HepG2 (cell line): ENCODE measurements around the gene LONP1. TPM values are rescaled to one million over a fixed set of nuclear protein-coding genes. Genes with fewer than 3 reads are reported as not detected.
A peak's percentile ranks its signal among the peaks of the same experiment; 100 is the strongest.

ENCODE experiments used
- ATAC-seq: fragments of 200-7000 bp; cut with Tn5 transposase; 3 replicates; pipeline ENCODE4 v1.9.1; 2020; ENCODE audit warnings: mild to moderate bottlenecking, moderate library complexity
- BruUV-seq: library from RNA; stranded (reverse); fragments of 400-500 nt; replicated peaks from 2 replicates; lab custom pipeline; 2021; lab: Mats Ljungman, UMichigan
- CTCF ChIA-PET: fragments of 300-600 bp; formaldehyde crosslinking; extraction: SDS; loops from one replicate; lab custom pipeline; 2021; ENCODE audit warnings: low total read pairs, inconsistent platforms, low intra/inter-chr PET ratio; lab: Yijun Ruan, JAX
- POLR2A ChIA-PET: fragments of 350-600 bp; sonication (Branson Sonifier 250); formaldehyde crosslinking; loops from one replicate; lab custom pipeline; 2020; ENCODE audit warnings: antibody characterized with exemption, inconsistent platforms; lab: Yijun Ruan, JAX
- DNase-seq: peaks from one replicate; pipeline ENCODE4 v3.0.0-alpha.2; 2015; ENCODE audit warnings: low spot score
- FAIRE-seq: peaks from 3 replicates; lab custom pipeline; 2011; peaks lifted over from hg19 to GRCh38; lab: Jason Lieb, UNC
- H2AFZ ChIP-seq: one replicate; pipeline ENCODE4 v1.6.1; 2011; ENCODE audit warnings: low read length, inconsistent platforms
- H3K27ac ChIP-seq: fragments of 300-600 bp; 3 replicates; pipeline ENCODE4 v1.8.0; 2011; ENCODE audit warnings: mixed run types, mild to moderate bottlenecking, mixed read lengths, low read length, inconsistent platforms; ENCODE audit not compliant: insufficient read depth; ENCODE audit errors: extremely low read length
- H3K27me3 ChIP-seq, 2 experiments: fragments of 200-600 bp in 1 of 2; 2 replicates in 1 of 2; 3 replicates in 1 of 2; pipeline versions ENCODE4 v1.6.0 to v1.8.0; 2011; ENCODE audit warnings: low read length in 2 of 2, mild to moderate bottlenecking in 2 of 2, moderate library complexity in 2 of 2, inconsistent platforms in 1 of 2; ENCODE audit not compliant: insufficient read depth in 2 of 2, control insufficient read depth in 1 of 2
- H3K36me3 ChIP-seq, 2 experiments: fragments of 200-600 bp in 1 of 2; replicated peaks in 1 of 2; 2 replicates in 1 of 2; 3 replicates in 1 of 2; pipeline versions ENCODE4 v1.5.1 to v1.8.0; 2011; ENCODE audit warnings: low read length in 2 of 2, inconsistent platforms in 1 of 2; ENCODE audit not compliant: insufficient read depth in 2 of 2, control insufficient read depth in 1 of 2
- H3K4me1 ChIP-seq: 2 replicates; pipeline ENCODE4 v1.5.1; 2012; ENCODE audit warnings: low read length, inconsistent platforms; ENCODE audit not compliant: insufficient read depth
- H3K4me2 ChIP-seq: 2 replicates; pipeline ENCODE4 v1.6.0; 2011; ENCODE audit warnings: low read depth, low read length, inconsistent platforms
- H3K4me3 ChIP-seq, 3 experiments: fragments of 200-600 bp in 1 of 3; sonication (generic), shearing (Covaris generic) in 1 of 3; replicated peaks in 1 of 3; 2 replicates each; pipeline ENCODE4 v1.5.1; 2011 to 2016; ENCODE audit warnings: low read length in 3 of 3, inconsistent platforms in 2 of 3, low read depth in 2 of 3, mild to moderate bottlenecking in 2 of 3, control low read depth in 1 of 3, mixed read lengths in 1 of 3; ENCODE audit not compliant: insufficient read depth in 1 of 3
- H3K79me2 ChIP-seq: one replicate; pipeline ENCODE4 v1.6.1; 2011; ENCODE audit warnings: low read length, inconsistent platforms; ENCODE audit not compliant: insufficient read depth
- H3K9ac ChIP-seq: 2 replicates; pipeline ENCODE4 v1.6.0; 2011; ENCODE audit warnings: mild to moderate bottlenecking, low read depth, low read length, inconsistent platforms; ENCODE audit not compliant: insufficient read depth
- H3K9me3 ChIP-seq: 2 replicates; pipeline ENCODE4 v1.5.1; 2012; ENCODE audit warnings: mild to moderate bottlenecking, low read length
- H4K20me1 ChIP-seq: 2 replicates; pipeline ENCODE4 v1.6.0; 2011; ENCODE audit warnings: inconsistent platforms, mild to moderate bottlenecking, low read length, moderate library complexity; ENCODE audit not compliant: insufficient read depth
- ATF4 ChIP-seq, 2 experiments: fragments of 450-650 bp in 1 of 2; sonication (generic) in 1 of 2; formaldehyde crosslinking; IDR thresholded peaks; 2 replicates each; pipeline versions ENCODE4 v1.5.0 to v1.8.0; 2020 to 2022; ENCODE audit warnings: mild to moderate bottlenecking in 1 of 2, missing genetic modification reagents in 1 of 2
- CEBPB ChIP-seq: IDR thresholded peaks from 2 replicates; pipeline ENCODE4 v1.6.1; 2011; ENCODE audit warnings: low read depth, low read length, improper control_type of control experiment, borderline replicate concordance
- CEBPG ChIP-seq: IDR thresholded peaks from 2 replicates; pipeline ENCODE4 v1.6.1; 2016
- DDIT3 ChIP-seq: sonication (generic); formaldehyde crosslinking; IDR thresholded peaks from 2 replicates; pipeline ENCODE4 v1.4.0; 2020; ENCODE audit warnings: mild to moderate bottlenecking, missing genetic modification reagents
- FOSL2 ChIP-seq: sonication (generic); formaldehyde crosslinking; IDR thresholded peaks from 2 replicates; pipeline ENCODE4 v1.4.0; 2020; ENCODE audit warnings: missing genetic modification reagents
- GABPA ChIP-seq, 2 experiments: IDR thresholded peaks; 2 replicates each; pipeline ENCODE4 v1.6.1; 2011 to 2016; ENCODE audit warnings: low read depth in 2 of 2, low read length in 1 of 2, missing biosample characterization in 1 of 2, missing genetic modification characterization in 1 of 2
- MAZ ChIP-seq, 2 experiments: sonication (generic) in 1 of 2; formaldehyde crosslinking in 1 of 2; IDR thresholded peaks; 2 replicates each; pipeline versions ENCODE4 v1.5.0 to v1.6.1; 2012 to 2020; ENCODE audit warnings: low read depth in 2 of 2, mild to moderate bottlenecking in 2 of 2, borderline replicate concordance in 1 of 2, improper control_type of control experiment in 1 of 2, low read length in 1 of 2, missing genetic modification reagents in 1 of 2, moderate library complexity in 1 of 2
- NR2F6 ChIP-seq, 2 experiments: IDR thresholded peaks; 2 replicates each; pipeline ENCODE4 v1.6.1; 2016; ENCODE audit warnings: antibody characterized with exemption in 1 of 2, mild to moderate bottlenecking in 1 of 2
- PATZ1 ChIP-seq: sonication (generic); formaldehyde crosslinking; IDR thresholded peaks from 2 replicates; pipeline ENCODE4 v1.4.0; 2020; ENCODE audit warnings: missing genetic modification reagents
- POLR2A ChIP-seq, 2 experiments: IDR thresholded peaks; 2 replicates each; pipeline ENCODE4 v1.6.1; 2011; ENCODE audit warnings: low read depth in 2 of 2, low read length in 2 of 2, mild to moderate bottlenecking in 1 of 2, moderate library complexity in 1 of 2; ENCODE audit not compliant: insufficient read depth in 1 of 2
- THAP9 ChIP-seq: sonication (generic); formaldehyde crosslinking; IDR thresholded peaks from 2 replicates; pipeline ENCODE4; 2020; ENCODE audit warnings: missing genetic modification reagents, mild to moderate bottlenecking, borderline replicate concordance
- ZC3H4 ChIP-seq: sonication (generic); formaldehyde crosslinking; IDR thresholded peaks from 2 replicates; pipeline ENCODE4 v1.4.0; 2020; ENCODE audit warnings: missing genetic modification reagents, borderline replicate concordance
- ZNF33B ChIP-seq: sonication (generic); formaldehyde crosslinking; IDR thresholded peaks from 2 replicates; pipeline ENCODE4 v1.5.1; 2020; ENCODE audit warnings: mild to moderate bottlenecking, missing genetic modification reagents
- ZNF350 ChIP-seq: sonication (generic); formaldehyde crosslinking; IDR thresholded peaks from 2 replicates; pipeline ENCODE4 v1.4.0; 2020; ENCODE audit warnings: mild to moderate bottlenecking, low read depth, missing genetic modification reagents, borderline replicate concordance
- ZNF7 ChIP-seq: IDR thresholded peaks from 2 replicates; pipeline ENCODE4 v1.6.1; 2016; ENCODE audit warnings: missing biosample characterization, missing genetic modification reagents
- ZNF709 ChIP-seq: sonication (generic); formaldehyde crosslinking; IDR thresholded peaks from 2 replicates; pipeline ENCODE4 v1.5.0; 2020; ENCODE audit warnings: mild to moderate bottlenecking, missing genetic modification reagents
- WGBS: methylation state at CpG from one replicate; pipeline ENCODE4 v1.1.6; 2017; ENCODE audit warnings: low lambda C conversion rate; 5-methylcytosine and 5-hydroxymethylcytosine counted together
- in situ Hi-C: cut with HindIII; loops from 2 replicates; pipeline ENCODE4 v1.10.0; 2017; ENCODE audit warnings: low pct_unique_long_range_greater_than_20kb; ENCODE audit not compliant: extremely low pct_ligation_motif_present
- intact Hi-C: fragments of 100-400 bp; cut with micrococcal nuclease; formaldehyde crosslinking; loops from one replicate; pipeline ENCODE4 v1.10.0; 2022; ENCODE audit not compliant: unreplicated experiment
- polyA plus RNA-seq, 8 experiments: library from polyadenylated mRNA; depleted of rRNA in 3 of 8; stranded (reverse) in 7 of 8; unstranded in 1 of 8; fragments of >200 nt; fragmentation: Illumina TruSeq in 4 of 8; extraction: Trizol in 4 of 8; gene quantifications; 2 replicates each; pipeline versions ENCODE4 v1.2.1 to v1.2.3, GENCODE V29; 2011 to 2016; ENCODE audit warnings: low read depth in 4 of 8, missing spikeins in 1 of 8, mixed read lengths in 1 of 8; ENCODE audit not compliant: insufficient read depth in 1 of 8
- total RNA-seq, 5 experiments: library from RNA; depleted of rRNA; stranded (reverse); fragments of >200 nt; fragmentation: Illumina TruSeq; extraction: Trizol; gene quantifications; 2 replicates each; pipeline ENCODE4 v1.2.3, GENCODE V29; 2016; ENCODE audit warnings: low read depth in 1 of 5

Gene LONP1
- total and polyA plus RNA-seq, 2 of the 13 experiments (the other 11 are each of a cell fraction or from before 2014, with no cell fraction given), result 59.5 to 76.8 TPM

- peak overlapping the region; percentile 95 for H3K27ac ChIP-seq
- peak overlapping the region; percentile 93 for H3K9ac ChIP-seq
- ChIA-PET CTCF (no interaction called here), POLR2A (interaction anchor here (0.7 to 4.7 kb wide), 14 partner anchors 9 to 185 kb away, joined by 3 to 95 read pairs (median 5); partner anchors contain the start of genes RPL36, SAFB and SAFB2)
- H3K27me3 ChIP-seq, result no peaks in the 10 kb centered on the region; a peak in 1 of 5 replicates
- ATAC-seq, result no peak
- intact Hi-C loops (loop anchor here (2.0 kb wide), 1 partner anchor 72 kb away; the partner anchor contains the start of gene DUS3L), in situ Hi-C loops (no loop called here)
- H3K36me3 ChIP-seq, result peaks cover 6 to 27% of the 10 kb centered on the region in 2 experiments; a peak in 4 of 5 replicates
- 6% methylated on average over 11 of the region's 11 CpGs for WGBS
- H3K9me3 ChIP-seq, result no peaks in the 10 kb centered on the region
- FAIRE-seq, result no peak
- H3K4me1 ChIP-seq, result peaks cover 37% of the 10 kb centered on the region
- DNase-seq, result peak; percentile 27
- H4K20me1 ChIP-seq, result peaks cover 24% of the 10 kb centered on the region
- peak overlapping the region; percentile 78 to 99 (median 98) for H3K4me3 ChIP-seq
- H3K4me2 ChIP-seq, result peak overlapping the region; percentile 92
- H2AFZ ChIP-seq, result no peak overlapping the region
- peaks cover 47% of the 10 kb centered on the region for H3K79me2 ChIP-seq
- no TSS peak for BruUV-seq
- TF ChIP-seq ZNF350 (CRISPR knock-in tag), result no peak
- TF ChIP-seq ZNF7, result no peak
- TF ChIP-seq DDIT3 (CRISPR knock-in tag), result 0 out of 2 replicates have a peak, but pooled peaks have one; percentile 71
- no peak for TF ChIP-seq THAP9 (CRISPR knock-in tag)
- peak; percentile 10 to 51; a peak in 1 of 4 replicates for TF ChIP-seq POLR2A (IDR thresholded peaks at IDR 0.05; ENCODE audit: insufficient read depth in 1 of 2, low read depth in 2 of 2, low read length in 2 of 2)
- TF ChIP-seq ZC3H4 (CRISPR knock-in tag), result 0 out of 2 replicates have a peak, but pooled peaks have one; percentile 31
- no peak for TF ChIP-seq GABPA (IDR thresholded peaks at IDR 0.05; ENCODE audit: low read depth, low read length)
- peak; percentile 21; the same call in 1 of the 2 replicates for TF ChIP-seq GABPA (CRISPR knock-in tag; IDR thresholded peaks at IDR 0.05; ENCODE audit: low read depth)
- TF ChIP-seq PATZ1 (CRISPR knock-in tag), result peak; percentile 16; the same call in 1 of the 2 replicates
- peak; percentile 33; the same call in 1 of the 2 replicates for TF ChIP-seq ZNF709 (CRISPR knock-in tag)
- TF ChIP-seq CEBPG (CRISPR knock-in tag), result peak; percentile 69
- TF ChIP-seq ATF4 (CRISPR knock-in tag; IDR thresholded peaks at IDR 0.05), result peak in 1 of 2 experiments; percentile 96; a peak in 2 of 4 replicates
- TF ChIP-seq MAZ (IDR thresholded peaks at IDR 0.05; ENCODE audit: borderline replicate concordance, low read depth, low read length), result 0 out of 2 replicates have a peak, but pooled peaks have one; percentile 38
- no peak for TF ChIP-seq MAZ (CRISPR knock-in tag; IDR thresholded peaks at IDR 0.05; ENCODE audit: low read depth)
- peak; percentile 76 for TF ChIP-seq FOSL2 (CRISPR knock-in tag)
- TF ChIP-seq ZNF33B (CRISPR knock-in tag), result no peak
- TF ChIP-seq NR2F6 (IDR thresholded peaks at IDR 0.05), result peak; percentile 42; the same call in 1 of the 2 replicates
- no peak for TF ChIP-seq NR2F6 (CRISPR knock-in tag; IDR thresholded peaks at IDR 0.05)
- TF ChIP-seq CEBPB, result peak; percentile 32; the same call in 1 of the 2 replicates
Measured at GRCh38 chr19:5718579-5719273, 1.2 kb downstream of the LONP1 start.
